B cell (primary cell): Measurements from ENCODE around the gene RETN. TPM values are rescaled to one million over a fixed set of nuclear protein-coding genes. Genes with fewer than 3 reads are reported as not detected.

Experiments used
- ATAC-seq: fragments of 200-7000 bp; cut with Tn5 transposase; one replicate; pipeline ENCODE4 v1.10.0; 2021; ENCODE audit warnings: low read depth, mild to moderate bottlenecking, moderate number of reproducible peaks, moderate library complexity
- CTCF ChIA-PET: fragments of 350-600 bp; sonication (Branson Sonifier 250); formaldehyde crosslinking; loops from one replicate; lab custom pipeline; 2021; ENCODE audit warnings: antibody characterized with exemption, inconsistent platforms; lab: Charles Lee
- POLR2A ChIA-PET: fragments of 350-600 bp; sonication (Branson Sonifier 250); formaldehyde crosslinking; loops from one replicate; lab custom pipeline; 2021; ENCODE audit warnings: antibody characterized with exemption; lab: Charles Lee
- DNase-seq: peaks from one replicate; pipeline ENCODE4 v3.0.0; 2013
- H2AFZ ChIP-seq: 2 replicates; pipeline ENCODE4 v1.6.1; 2012; ENCODE audit warnings: mild to moderate bottlenecking, low read depth, low read length; ENCODE audit not compliant: insufficient read depth, poor library complexity, severe bottlenecking
- H3K27ac ChIP-seq, 2 donors: 1 replicate in 1 of 2; 2 replicates in 1 of 2; pipeline ENCODE4 v1.5.1; 2012 to 2013; ENCODE audit warnings: low read length in 2 of 2, mild to moderate bottlenecking in 2 of 2, moderate library complexity in 1 of 2
- H3K27me3 ChIP-seq, 4 experiments: fragments of 200-600 bp in 1 of 4; sonication (generic) in 1 of 4; replicated peaks in 1 of 4; 1 replicate in 2 of 4; 2 replicates in 2 of 4; pipeline versions ENCODE4 v1.6.1 to v1.7.0; 2013 to 2016; ENCODE audit warnings: low read length in 3 of 4, mild to moderate bottlenecking in 2 of 4, mixed read lengths in 1 of 4, moderate library complexity in 1 of 4; ENCODE audit not compliant: insufficient read depth in 4 of 4, control insufficient read depth in 3 of 4; ENCODE audit errors: control extremely low read depth in 1 of 4
- H3K36me3 ChIP-seq, 2 experiments: replicated peaks in 1 of 2; 1 replicate in 1 of 2; 2 replicates in 1 of 2; pipeline versions ENCODE4 v1.6.1 to v1.7.1; 2013; ENCODE audit warnings: low read length in 1 of 2; ENCODE audit not compliant: insufficient read depth in 2 of 2, control insufficient read depth in 1 of 2; ENCODE audit errors: control extremely low read depth in 1 of 2, extremely low read depth in 1 of 2
- H3K4me1 ChIP-seq, 2 donors: fragments of 200-600 bp in 1 of 2; sonication (generic) in 1 of 2; 1 replicate in 1 of 2; 2 replicates in 1 of 2; pipeline versions ENCODE4 v1.5.1 to v1.6.1; 2013 to 2017; ENCODE audit warnings: low read length in 2 of 2; ENCODE audit not compliant: control insufficient read depth in 2 of 2, insufficient read depth in 2 of 2
- H3K4me2 ChIP-seq: replicated peaks from 2 replicates; pipeline ENCODE3; 2012; ENCODE audit warnings: mild to moderate bottlenecking, low read depth, low read length; ENCODE audit not compliant: poor library complexity, severe bottlenecking
- H3K4me3 ChIP-seq, 5 experiments: fragments of 200-600 bp in 1 of 5; sonication (generic) in 1 of 5; 1 replicate in 3 of 5; 2 replicates in 2 of 5; pipeline versions ENCODE4 v1.5.1 to v1.7.0; 2011 to 2016; ENCODE audit warnings: low read length in 4 of 5, mild to moderate bottlenecking in 4 of 5, low read depth in 2 of 5, control low read depth in 1 of 5, moderate library complexity in 1 of 5; ENCODE audit not compliant: insufficient read depth in 1 of 5; ENCODE audit errors: control extremely low read depth in 1 of 5, extremely low read depth in 1 of 5
- H3K79me2 ChIP-seq: fragments of 200-600 bp; sonication (generic); one replicate; pipeline ENCODE4 v1.6.0; 2016; ENCODE audit warnings: low read length; ENCODE audit not compliant: control insufficient read depth, insufficient read depth
- H3K9ac ChIP-seq: fragments of 200-600 bp; sonication (generic); 2 replicates; pipeline ENCODE4 v1.6.1; 2017; ENCODE audit warnings: mild to moderate bottlenecking, low read length, moderate library complexity
- H3K9me3 ChIP-seq, 3 donors: one replicate each; pipeline versions ENCODE4 v1.6.1 to v1.7.1; 2013; ENCODE audit warnings: low read length in 2 of 3; ENCODE audit not compliant: control insufficient read depth in 2 of 3, insufficient read depth in 1 of 3; ENCODE audit errors: control extremely low read depth in 1 of 3
- H4K20me1 ChIP-seq: 2 replicates; pipeline ENCODE4 v1.6.0; 2012; ENCODE audit warnings: mild to moderate bottlenecking, low read length; ENCODE audit not compliant: insufficient read depth, control insufficient read depth, poor library complexity, severe bottlenecking
- H3K27ac Mint-ChIP-seq: one replicate; pipeline ENCODE4 v1.8.0; 2021; ENCODE audit warnings: mixed read lengths
- H3K27me3 Mint-ChIP-seq: one replicate; pipeline ENCODE4 v1.8.0; 2021; ENCODE audit warnings: mixed read lengths
- H3K4me1 Mint-ChIP-seq: one replicate; pipeline ENCODE4 v1.8.0; 2021; ENCODE audit warnings: mixed read lengths
- H3K4me3 Mint-ChIP-seq: one replicate; pipeline ENCODE4 v1.8.0; 2021; ENCODE audit warnings: mixed read lengths
- H3K9me3 Mint-ChIP-seq: one replicate; pipeline ENCODE4 v1.8.0; 2022; ENCODE audit warnings: mixed read lengths; ENCODE audit not compliant: insufficient read depth
- CTCF ChIP-seq: fragments of 200-600 bp; IDR thresholded peaks from one replicate; pipeline ENCODE4 v1.8.0; 2022; ENCODE audit warnings: antibody characterized with exemption, mild to moderate bottlenecking
- EZH2 ChIP-seq: IDR thresholded peaks from 2 replicates; pipeline ENCODE4 v1.6.1; 2012; ENCODE audit warnings: borderline replicate concordance, low read depth, mild to moderate bottlenecking, moderate library complexity, low read length; ENCODE audit not compliant: insufficient read depth, poor library complexity, severe bottlenecking
- WGBS: methylation state at CpG from one replicate; pipeline ENCODE4 v1.1.5; 2013; ENCODE audit warnings: missing lambda C conversion rate; ENCODE audit not compliant: insufficient coverage; 5-methylcytosine and 5-hydroxymethylcytosine counted together
- intact Hi-C: fragments of 100-400 bp; cut with micrococcal nuclease; formaldehyde crosslinking; loops from one replicate; pipeline ENCODE4 v1.10.0; 2022
- polyA plus RNA-seq: library from polyadenylated mRNA; depleted of rRNA; stranded (reverse); fragments of >200 nt; gene quantifications from 2 replicates; pipeline ENCODE4 v1.2.3, GENCODE V29; 2012
- total RNA-seq, 2 donors: library from RNA; stranded (reverse); fragments of 120-200 nt in 1 of 2; gene quantifications; 1 replicate in 1 of 2; 2 replicates in 1 of 2; pipeline versions ENCODE4 v1.2.3 to v1.2.4, GENCODE V29; 2013 to 2022

The RETN gene
- total and polyA plus RNA-seq, 2 donors (not counting 1 experiment from before 2014, with no cell fraction given) = not detected

GRCh38 chr19:7658219-7658686, 10.6 kb upstream of the RETN start:
- no peaks in the 10 kb centered on the region for H4K20me1 ChIP-seq
- H3K27me3 Mint-ChIP-seq = no peaks in the 10 kb centered on the region
- intact Hi-C loops = loop anchor here (1.0 kb wide), 2 partner anchors 21 to 22 kb away; partner anchors contain the start of genes STXBP2 and TRAPPC5
- ChIA-PET CTCF (interaction anchor here (1.0 to 8.7 kb wide), 3 partner anchors 16 to 142 kb away, joined by 3 to 100 read pairs (median 9); partner anchors contain the start of gene TRAPPC5), POLR2A (no interaction called here)
- peak overlapping the region; percentile 25 to 55 (median 44) for H3K4me3 ChIP-seq
- H2AFZ ChIP-seq = peak overlapping the region; percentile 91
- peak overlapping the region; percentile 69 to 84 for H3K27ac ChIP-seq
- no peaks in the 10 kb centered on the region for H3K79me2 ChIP-seq
- peaks cover 9 to 18% of the 10 kb centered on the region in 2 donors for H3K4me1 ChIP-seq
- DNase-seq (peak; percentile 88), ATAC-seq (peak; percentile 98)
- peak overlapping the region; percentile 76 for H3K4me3 Mint-ChIP-seq
- WGBS = 32% methylated on average over 5 of the region's 9 CpGs
- H3K27me3 ChIP-seq = peaks cover 0 to 5% (median 0%) of the 10 kb centered on the region in 4 experiments
- no peaks in the 10 kb centered on the region for H3K9me3 ChIP-seq
- peaks cover 10% of the 10 kb centered on the region for H3K4me1 Mint-ChIP-seq
- peak overlapping the region; percentile 82 for H3K4me2 ChIP-seq
- no peak for TF ChIP-seq EZH2
- TF ChIP-seq CTCF = no peak
- H3K27ac Mint-ChIP-seq = peak overlapping the region; percentile 87
- H3K36me3 ChIP-seq = no peaks in the 10 kb centered on the region
- H3K9ac ChIP-seq = peak overlapping the region; percentile 58
- no peaks in the 10 kb centered on the region for H3K9me3 Mint-ChIP-seq

- H3K27me3 Mint-ChIP-seq = peaks cover 9% of the 10 kb centered on the region
- CTCF ChIA-PET = interaction anchor here (0.5 to 1.7 kb wide), 4 partner anchors 10 to 121 kb away, joined by 3 to 5 read pairs (median 4); partner anchors contain the start of gene TRAPPC5
These were observed 6.9 kb upstream of the RETN start for GRCh38 chr19:7661744-7662538.

More at GRCh38 chr19:7661744-7662538, 6.9 kb upstream of the RETN start:
- peaks cover 9 to 18% of the 10 kb centered on the region in 2 donors for H3K4me1 ChIP-seq
- H3K79me2 ChIP-seq = no peaks in the 10 kb centered on the region
- no peak overlapping the region for H3K27ac Mint-ChIP-seq
- DNase-seq (no peak), ATAC-seq (no peak)
- no peak overlapping the region for H3K4me3 Mint-ChIP-seq
- no peak overlapping the region for H3K4me3 ChIP-seq
- no peaks in the 10 kb centered on the region for H3K9me3 ChIP-seq
- H3K4me2 ChIP-seq = no peak overlapping the region
- H4K20me1 ChIP-seq = no peaks in the 10 kb centered on the region
- no peaks in the 10 kb centered on the region for H3K9me3 Mint-ChIP-seq
- POLR2A ChIA-PET = no interaction called here
- intact Hi-C loops = no loop called here
- WGBS = 84% methylated on average over 5 of the region's 8 CpGs
- H3K27ac ChIP-seq = no peak overlapping the region
- H3K27me3 ChIP-seq = peaks cover 0 to 5% (median 1%) of the 10 kb centered on the region in 4 experiments
- TF ChIP-seq EZH2 (no peak), CTCF (no peak)
- H3K36me3 ChIP-seq = no peaks in the 10 kb centered on the region
- no peak overlapping the region for H3K9ac ChIP-seq
- H2AFZ ChIP-seq = no peak overlapping the region
- H3K4me1 Mint-ChIP-seq = peaks cover 10% of the 10 kb centered on the region
